K562 treated with DMSO at 1 percent for 12 hours (cell line): ENCODE results near the gene HOXA2. TPM values are rescaled to one million over a fixed set of nuclear protein-coding genes. Genes with fewer than 3 reads are reported as not detected.

Experiments
- total RNA-seq: library from RNA; unstranded; fragments of 300-600 nt; gene quantifications from 2 replicates; pipeline ENCODE4 v1.2.3, GENCODE V29; 2022; ENCODE audit not compliant: insufficient read depth

The HOXA2 gene
- total RNA-seq = not detected in 2 replicates

DNA sequence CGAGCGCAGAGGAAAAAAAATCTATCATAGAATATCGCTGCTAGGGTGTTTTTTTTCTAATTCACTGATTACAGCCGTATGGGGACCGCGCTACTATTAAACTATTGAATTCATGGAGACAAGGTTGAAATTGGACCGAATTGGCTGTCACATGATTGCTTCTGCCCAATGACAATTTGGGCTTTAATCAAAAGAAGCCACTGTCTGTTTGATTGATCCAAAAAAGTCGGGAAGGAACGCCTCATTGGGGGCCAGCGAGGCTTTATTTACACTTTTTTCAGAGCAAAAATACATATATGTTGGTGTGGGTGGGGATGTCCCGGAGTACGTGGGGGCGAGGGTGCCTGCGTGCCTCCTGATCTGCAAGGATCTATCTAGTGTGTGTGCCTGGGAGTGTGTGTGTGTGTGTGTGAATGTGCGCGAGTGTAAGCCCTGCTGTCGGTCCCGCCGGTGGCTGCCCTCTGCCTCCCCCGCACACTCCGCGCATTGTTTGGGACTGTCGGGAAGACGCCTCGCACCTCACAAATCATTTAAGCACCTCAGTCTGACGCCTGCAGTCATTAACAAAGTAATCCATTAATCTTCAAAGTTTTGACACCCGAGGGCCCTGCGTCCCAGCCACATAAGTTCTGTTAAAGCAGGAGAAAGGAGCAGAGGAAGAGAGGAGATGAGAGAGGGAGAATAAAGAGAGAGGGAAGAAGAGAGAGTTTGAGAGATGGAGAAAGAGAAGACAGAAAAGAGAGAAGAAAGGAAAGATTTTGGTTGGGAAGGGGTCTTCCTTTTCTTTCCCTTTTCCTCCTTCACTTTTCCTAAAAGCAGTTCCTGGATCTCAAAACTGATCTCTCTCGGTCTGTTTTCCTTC, at the start of gene HOXA2:
Gene HOXA2 (minus strand): TSS at position 103 of the 862 bp plus-strand sequence. CDS start 183 bp downstream, outside the sequence.

GRCh38 chr7:27147199-27148030, 44.9 kb upstream of the HOXA2 start, which contains the start of gene HOXA6:
HOXA6 (minus strand) TSS chr7:27147774; CDS start chr7:27147749, 25 bp downstream.

DNA sequence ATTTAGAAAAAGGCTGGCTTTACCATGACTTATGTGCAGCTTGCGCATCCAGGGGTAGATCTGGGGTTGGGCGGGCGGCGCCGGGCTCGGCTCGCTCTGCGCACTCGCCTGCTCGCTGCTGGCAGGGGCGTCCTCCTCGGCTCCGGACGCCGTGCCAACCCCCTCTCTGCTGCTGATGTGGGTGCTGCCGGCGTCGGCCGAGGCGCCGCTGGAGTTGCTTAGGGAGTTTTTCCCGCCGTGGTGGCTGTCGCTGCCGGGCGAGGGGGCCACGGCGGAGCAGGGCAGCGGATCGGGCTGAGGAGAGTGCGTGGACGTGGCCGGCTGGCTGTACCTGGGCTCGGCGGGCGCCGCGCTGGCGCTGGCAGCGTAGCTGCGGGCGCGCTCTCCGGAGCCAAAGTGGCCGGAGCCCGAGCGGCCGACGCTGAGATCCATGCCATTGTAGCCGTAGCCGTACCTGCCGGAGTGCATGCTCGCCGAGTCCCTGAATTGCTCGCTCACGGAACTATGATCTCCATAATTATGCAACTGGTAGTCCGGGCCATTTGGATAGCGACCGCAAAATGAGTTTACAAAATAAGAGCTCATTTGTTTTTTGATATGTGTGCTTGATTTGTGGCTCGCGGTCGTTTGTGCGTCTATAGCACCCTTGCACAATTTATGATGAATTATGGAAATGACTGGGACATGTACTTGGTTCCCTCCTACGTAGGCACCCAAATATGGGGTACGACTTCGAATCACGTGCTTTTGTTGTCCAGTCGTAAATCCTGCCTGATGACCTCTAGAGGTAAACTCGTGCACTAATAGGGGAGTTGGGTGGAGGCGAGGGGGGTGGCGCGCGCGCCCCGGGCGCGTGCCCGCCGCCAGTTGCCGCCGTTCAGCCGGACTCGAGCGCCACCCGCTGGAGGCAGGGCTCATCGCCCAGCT, 40.8 kb upstream of the HOXA2 start, which contains the start of gene HOXA5:
Gene HOXA5 (minus strand): TSS at position 659 of the 927 bp plus-strand sequence. CDS start 74 bp downstream, at position 585.

GRCh38 chr7:27130540-27131389, 28.3 kb upstream of the HOXA2 start, which contains the start of gene HOXA4:
HOXA4 (minus strand) TSS chr7:27130757; CDS start chr7:27130733, 24 bp downstream.

GRCh38 chr7:27095897-27096767, 6.4 kb downstream of the HOXA2 start, which contains the start of gene HOXA1:
HOXA1 (minus strand) TSS chr7:27096000; CDS start chr7:27095912, 88 bp downstream.

Other genes with a start within 250 kb of the HOXA2 start
- gene SKAP2, start 238.1 kb downstream of the HOXA2 start, total RNA-seq = 5.1 and 13.6 TPM in 2 replicates
- not detected in 2 replicates for gene HOXA1, start 6.7 kb downstream of the HOXA2 start, total RNA-seq
- not detected in 2 replicates for gene HOXA4, start 28.1 kb upstream of the HOXA2 start, total RNA-seq
- not detected in 2 replicates for gene HOXA5, start 41.0 kb upstream of the HOXA2 start, total RNA-seq
- not detected in 2 replicates for gene HOXA6, start 45.1 kb upstream of the HOXA2 start, total RNA-seq
- gene HOXA3, start 49.9 kb upstream of the HOXA2 start, total RNA-seq = not detected in 2 replicates
- gene HOXA7, start 54.0 kb upstream of the HOXA2 start, total RNA-seq = not detected in 2 replicates
- gene HOXA9, start 62.9 kb upstream of the HOXA2 start, total RNA-seq = not detected in 2 replicates
- not detected in 2 replicates for gene HOXA10, start 71.6 kb upstream of the HOXA2 start, total RNA-seq
- not detected in 2 replicates for gene HOXA11, start 82.5 kb upstream of the HOXA2 start, total RNA-seq
- gene HOXA13, start 97.4 kb upstream of the HOXA2 start, total RNA-seq = not detected in 2 replicates
- not detected in 2 replicates for gene EVX1, start 140.1 kb upstream of the HOXA2 start, total RNA-seq